ENCODE data around the gene SYN1.
"Not testable (repeated sequence)": the region's sequence is repeated elsewhere in the genome, so short reads cannot be mapped to it uniquely, and the experiment has no call there.

The SYN1 gene

GRCh38 chrX:47633689-47634590 is 14.3 kb upstream of the SYN1 start:
- no peak for DNase-seq (ENCODE audit: low spot score)

- no peak for DNase-seq (ENCODE audit: low spot score)
Observed at GRCh38 chrX:47632666-47633065, 13.0 kb upstream of the SYN1 start.

GRCh38 chrX:47631676-47632075 is 12.0 kb upstream of the SYN1 start:
- DNase-seq (ENCODE audit: low spot score) = no peak

- DNase-seq (ENCODE audit: low spot score) = no peak
Observed at GRCh38 chrX:47629419-47630200, 10.0 kb upstream of the SYN1 start, which contains the start of gene CFP. Gene CFP (minus strand): TSS chrX:47629930. CDS start chrX:47629844, 86 bp downstream.

GRCh38 chrX:47628982-47629381 is 9.3 kb upstream of the SYN1 start:
- no peak for DNase-seq (ENCODE audit: low spot score)

- DNase-seq (ENCODE audit: low spot score) = no peak
Observed at GRCh38 chrX:47625365-47625764, 5.7 kb upstream of the SYN1 start.

- no peak for DNase-seq (ENCODE audit: low spot score)
Observed at GRCh38 chrX:47623540-47624027, 3.9 kb upstream of the SYN1 start.

GRCh38 chrX:47621851-47622250 is 2.2 kb upstream of the SYN1 start:
- no peak for DNase-seq (ENCODE audit: low spot score)

- no peak for DNase-seq (ENCODE audit: low spot score)
Observed at GRCh38 chrX:47620303-47620685, 637 bp upstream of the SYN1 start.

- no peak for DNase-seq (ENCODE audit: low spot score)
Observed at GRCh38 chrX:47618923-47619485, 653 bp downstream of the SYN1 start.

- no peak for DNase-seq (ENCODE audit: low spot score)
Observed at GRCh38 chrX:47614618-47615017, 5.0 kb downstream of the SYN1 start.

GRCh38 chrX:47613082-47613481 is 6.6 kb downstream of the SYN1 start:
- DNase-seq (ENCODE audit: low spot score) = no peak

GRCh38 chrX:47612418-47612817 is 7.2 kb downstream of the SYN1 start:
- no peak for DNase-seq (ENCODE audit: low spot score)

GRCh38 chrX:47611926-47612325 is 7.7 kb downstream of the SYN1 start:
- DNase-seq (ENCODE audit: low spot score) = no peak

- no peak for DNase-seq (ENCODE audit: low spot score)
Observed at GRCh38 chrX:47611489-47611888, 8.2 kb downstream of the SYN1 start.

- DNase-seq (ENCODE audit: low spot score) = no peak
Observed at GRCh38 chrX:47610511-47610910, 9.1 kb downstream of the SYN1 start.

GRCh38 chrX:47608130-47608810 is 11.4 kb downstream of the SYN1 start:
- no peak for DNase-seq (ENCODE audit: low spot score)

GRCh38 chrX:47607091-47607490 is 12.6 kb downstream of the SYN1 start:
- DNase-seq (ENCODE audit: low spot score) = no peak

- DNase-seq (ENCODE audit: low spot score) = no peak
Observed at GRCh38 chrX:47605024-47605423, 14.6 kb downstream of the SYN1 start.

- DNase-seq (ENCODE audit: low spot score) = not testable (repeated sequence)
Observed at GRCh38 chrX:47603125-47603524, 16.5 kb downstream of the SYN1 start.

GRCh38 chrX:47597222-47597621 is 22.4 kb downstream of the SYN1 start:
- no peak for DNase-seq (ENCODE audit: low spot score)

GRCh38 chrX:47596256-47596655 is 23.4 kb downstream of the SYN1 start:
- no peak for DNase-seq (ENCODE audit: low spot score)
